Tibial artery (tissue), 4 donors: Measurements from ENCODE around the gene FGFR2.

Source experiments
- DNase-seq, 2 donors: peaks; one replicate each; pipeline ENCODE4 v3.0.0-alpha.2; 2019
- H3K27ac ChIP-seq, 2 donors: fragments of 200-600 bp; sonication (generic) in 1 of 2; 1 replicate in 1 of 2; 2 replicates in 1 of 2; pipeline ENCODE4 v1.5.1; 2018 to 2019; ENCODE audit warnings: mild to moderate bottlenecking in 1 of 2
- H3K27me3 ChIP-seq, 2 donors: fragments of 200-600 bp; sonication (generic) in 1 of 2; one replicate each; pipeline versions ENCODE4 v1.5.1 to v1.6.0; 2016 to 2019
- H3K36me3 ChIP-seq, 3 donors: fragments of 200-600 bp; sonication (generic) in 2 of 3; one replicate each; pipeline ENCODE4 v1.5.1; 2016 to 2019; ENCODE audit warnings: mild to moderate bottlenecking in 2 of 3
- H3K4me1 ChIP-seq, 4 donors: fragments of 200-600 bp; sonication (generic) in 2 of 4; 1 replicate in 3 of 4; 2 replicates in 1 of 4; pipeline ENCODE4 v1.5.1; 2016 to 2019
- H3K4me3 ChIP-seq, 2 donors: fragments of 200-600 bp; sonication (generic) in 1 of 2; 1 replicate in 1 of 2; 2 replicates in 1 of 2; pipeline ENCODE4 v1.5.1; 2018 to 2019; ENCODE audit warnings: mild to moderate bottlenecking in 2 of 2
- H3K9me3 ChIP-seq, 3 donors: fragments of 200-600 bp; sonication (generic) in 1 of 3; one replicate each; pipeline ENCODE4 v1.5.1; 2016 to 2019
- intact Hi-C: fragments of 100-400 bp; cut with DNase I; formaldehyde crosslinking; loops from one replicate; pipeline ENCODE4 v1.15.0; 2023; ENCODE audit warnings: low total_unique reads
- TF ChIP-seq, protein P1 (sequence below), 2 experiments: fragments of 200-600 bp in 1 of 2; fragments of 450-650 bp in 1 of 2; IDR thresholded peaks; one replicate each; pipeline ENCODE4 v1.5.1; 2017 to 2019; ENCODE audit warnings: antibody characterized with exemption in 2 of 2, mild to moderate bottlenecking in 1 of 2, moderate library complexity in 1 of 2

FGFR2 gene

DNA sequence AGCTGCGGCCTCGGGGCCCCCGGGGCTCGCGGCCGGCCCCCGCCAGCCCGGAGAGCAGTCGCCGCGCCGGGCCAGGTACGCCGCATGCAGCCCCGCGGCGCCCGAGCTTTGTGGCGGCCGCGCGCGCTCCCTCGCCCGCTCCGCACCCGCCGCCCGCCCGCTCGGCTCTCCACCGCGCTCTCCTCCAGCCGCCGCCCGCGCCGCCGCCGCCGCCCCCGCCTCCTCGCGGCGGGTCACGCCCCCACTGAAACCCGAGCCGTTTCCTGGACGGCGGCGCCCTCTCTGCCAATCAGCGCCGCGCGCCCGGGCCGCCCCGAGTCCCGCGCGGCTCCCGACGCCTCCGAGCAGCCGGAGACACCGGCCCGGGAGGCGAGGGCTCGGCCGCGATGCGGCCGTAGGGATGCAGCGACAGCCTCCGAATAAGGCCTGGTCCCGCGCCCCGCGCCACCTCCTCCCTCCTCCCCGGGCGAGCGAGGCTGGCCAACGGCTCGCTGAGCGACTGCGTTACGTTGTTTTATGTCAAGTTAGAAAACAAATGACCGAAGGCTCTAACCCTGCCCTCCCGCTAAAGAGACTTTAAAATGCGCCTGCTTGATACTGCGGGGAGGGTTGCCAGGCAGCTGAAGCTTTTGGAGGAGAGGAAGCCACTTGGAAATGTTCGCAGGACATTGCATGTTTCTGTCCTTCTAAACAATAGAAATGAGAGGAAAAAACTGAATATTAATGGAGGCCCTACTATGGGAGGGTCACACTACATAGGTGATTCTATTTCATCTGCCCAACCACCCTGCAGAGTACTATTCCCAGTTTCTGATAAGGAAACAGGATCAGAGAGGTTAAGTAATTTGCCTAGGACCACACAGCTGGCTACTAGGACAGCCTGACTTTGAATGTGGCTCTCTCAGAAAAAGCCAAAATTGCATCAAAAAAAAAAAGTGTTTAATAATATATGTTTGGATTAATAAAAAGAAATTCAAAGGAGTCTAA lies at the start of gene FGFR2:
TSS of gene FGFR2 (minus strand) at position 182 of the 987 bp plus-strand sequence. CDS start 4,627 bp downstream, outside the sequence.
- TF ChIP-seq, protein P1, sequence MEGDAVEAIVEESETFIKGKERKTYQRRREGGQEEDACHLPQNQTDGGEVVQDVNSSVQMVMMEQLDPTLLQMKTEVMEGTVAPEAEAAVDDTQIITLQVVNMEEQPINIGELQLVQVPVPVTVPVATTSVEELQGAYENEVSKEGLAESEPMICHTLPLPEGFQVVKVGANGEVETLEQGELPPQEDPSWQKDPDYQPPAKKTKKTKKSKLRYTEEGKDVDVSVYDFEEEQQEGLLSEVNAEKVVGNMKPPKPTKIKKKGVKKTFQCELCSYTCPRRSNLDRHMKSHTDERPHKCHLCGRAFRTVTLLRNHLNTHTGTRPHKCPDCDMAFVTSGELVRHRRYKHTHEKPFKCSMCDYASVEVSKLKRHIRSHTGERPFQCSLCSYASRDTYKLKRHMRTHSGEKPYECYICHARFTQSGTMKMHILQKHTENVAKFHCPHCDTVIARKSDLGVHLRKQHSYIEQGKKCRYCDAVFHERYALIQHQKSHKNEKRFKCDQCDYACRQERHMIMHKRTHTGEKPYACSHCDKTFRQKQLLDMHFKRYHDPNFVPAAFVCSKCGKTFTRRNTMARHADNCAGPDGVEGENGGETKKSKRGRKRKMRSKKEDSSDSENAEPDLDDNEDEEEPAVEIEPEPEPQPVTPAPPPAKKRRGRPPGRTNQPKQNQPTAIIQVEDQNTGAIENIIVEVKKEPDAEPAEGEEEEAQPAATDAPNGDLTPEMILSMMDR (IDR thresholded peaks at IDR 0.05) = no peak
- Histone ChIP-seq H3K27me3 (no peaks in the 10 kb centered on the region), H3K9me3 (no peaks in the 10 kb centered on the region), H3K4me3 (peak within 1 kb of the TSS; percentile 62 to 65), H3K36me3 (no peaks in the 10 kb centered on the region), H3K27ac (peak within 1 kb of the TSS; percentile 76 to 89), H3K4me1 (peaks cover 0 to 26% (median 12%) of the 10 kb centered on the region in 4 donors)
- intact Hi-C loops = loop anchor here (5.0 kb wide), 2 partner anchors 141 to 261 kb away; no protein-coding TSS in a partner anchor
- DNase-seq = peak; percentile 77 to 92

DNA sequence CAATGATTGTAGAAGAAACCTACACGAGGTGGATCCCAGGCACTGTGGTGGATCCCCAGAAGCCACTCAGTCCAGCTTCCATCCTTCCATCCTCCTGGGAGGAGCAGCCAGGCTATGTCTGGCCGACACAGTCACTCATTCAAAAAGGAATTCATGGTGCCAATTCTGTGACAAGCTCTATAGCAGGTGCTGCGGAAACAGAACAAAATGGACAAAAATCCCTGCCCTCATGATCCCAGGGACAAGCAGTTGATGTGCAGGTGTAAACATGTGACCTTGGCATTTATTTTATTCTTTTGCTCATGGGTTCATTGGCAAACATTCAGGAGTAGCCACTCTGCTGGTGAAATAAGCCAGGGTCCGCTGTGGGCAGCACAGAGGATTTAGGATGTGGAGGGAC lies 49.2 kb upstream of the FGFR2 start:
- Histone ChIP-seq H3K4me1 (no peaks in the 10 kb centered on the region), H3K4me3 (no peak overlapping the region), H3K27me3 (peaks cover 0 to 4% of the 10 kb centered on the region in 2 donors), H3K27ac (no peak overlapping the region), H3K36me3 (no peaks in the 10 kb centered on the region), H3K9me3 (no peaks in the 10 kb centered on the region)
- TF ChIP-seq, protein P1 (IDR thresholded peaks at IDR 0.05) = no peak
- no peak for DNase-seq
- intact Hi-C loops = no loop called here

DNA sequence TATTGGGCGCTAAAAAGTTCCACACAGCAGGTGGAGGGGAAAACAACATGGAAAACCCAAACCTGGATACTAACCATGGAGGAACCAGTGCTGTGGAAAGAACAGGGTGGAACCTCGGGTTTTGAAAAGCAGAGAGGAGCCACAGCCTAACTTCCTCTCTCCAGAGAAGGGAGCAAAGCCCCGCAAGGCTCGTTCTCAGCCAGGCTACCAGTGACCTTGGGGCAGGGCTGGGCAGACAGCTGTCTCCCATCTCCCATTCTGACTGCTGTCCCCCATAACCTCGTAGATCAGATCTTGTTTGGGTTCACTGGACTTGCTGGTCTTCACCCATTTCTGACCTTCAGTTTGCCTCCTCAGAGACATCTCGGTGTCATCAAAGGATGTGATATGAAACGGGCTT lies 47.5 kb upstream of the FGFR2 start:
- H3K27me3 ChIP-seq = peaks cover 0 to 4% of the 10 kb centered on the region in 2 donors
- H3K4me1 ChIP-seq = no peaks in the 10 kb centered on the region
- H3K36me3 ChIP-seq = no peaks in the 10 kb centered on the region
- TF ChIP-seq, protein P1 (IDR thresholded peaks at IDR 0.05) = no peak
- H3K9me3 ChIP-seq = peaks cover 0 to 4% (median 0%) of the 10 kb centered on the region in 3 donors
- intact Hi-C loops = no loop called here
- no peak overlapping the region for H3K4me3 ChIP-seq
- H3K27ac ChIP-seq = no peak overlapping the region
- no peak for DNase-seq

DNA sequence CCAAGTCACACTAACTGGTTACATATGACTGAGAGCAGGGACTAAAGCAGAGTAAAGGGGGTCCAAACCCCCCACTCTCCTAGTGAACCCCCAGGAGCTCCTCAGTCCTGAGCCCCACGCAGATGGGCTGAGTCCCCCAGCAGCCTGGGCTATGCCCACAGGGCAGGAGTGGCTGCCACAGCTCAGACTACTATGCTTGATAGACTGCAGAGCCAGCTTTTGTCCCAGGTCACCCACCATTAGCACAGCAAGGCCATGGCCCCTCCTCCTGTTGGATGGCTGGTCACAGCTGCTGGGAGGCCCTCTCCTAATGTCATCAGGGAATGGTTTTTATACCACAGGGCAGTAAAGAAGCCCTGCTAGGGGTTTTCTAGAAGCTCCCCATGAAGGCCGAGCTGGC lies 46.3 kb upstream of the FGFR2 start:
- Histone ChIP-seq H3K4me3 (no peak overlapping the region), H3K36me3 (no peaks in the 10 kb centered on the region), H3K9me3 (peaks cover 0 to 5% (median under 1%) of the 10 kb centered on the region in 3 donors), H3K27me3 (peaks cover 0 to 4% of the 10 kb centered on the region in 2 donors), H3K4me1 (no peaks in the 10 kb centered on the region), H3K27ac (no peak overlapping the region)
- no peak for DNase-seq
- intact Hi-C loops = no loop called here
- TF ChIP-seq, protein P1 (IDR thresholded peaks at IDR 0.05) = no peak

DNA sequence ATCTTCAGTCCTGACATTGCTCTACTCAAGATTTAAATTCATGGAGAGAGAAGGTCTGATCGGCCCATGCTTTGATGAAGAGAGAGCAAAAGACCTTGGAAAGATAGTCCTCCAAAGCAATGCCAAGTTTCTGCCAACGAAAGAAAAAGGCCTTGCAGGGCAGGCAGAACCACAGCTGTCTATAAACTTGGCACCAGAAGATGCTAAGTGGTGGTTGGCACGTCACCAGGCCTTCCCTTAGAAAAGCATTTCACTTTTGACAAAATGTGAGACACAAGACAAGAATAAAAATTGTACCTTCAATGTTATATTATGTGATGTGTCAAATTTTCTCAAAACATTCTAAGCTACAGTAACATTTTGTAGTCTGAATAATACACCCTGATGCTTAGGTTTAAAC lies 42.0 kb upstream of the FGFR2 start:
- TF ChIP-seq, protein P1 (IDR thresholded peaks at IDR 0.05) = no peak

More for the DNA sequence above, 42.0 kb upstream of the FGFR2 start:
- no peaks in the 10 kb centered on the region for H3K36me3 ChIP-seq
- no peak for DNase-seq
- H3K4me3 ChIP-seq = no peak overlapping the region
- H3K27me3 ChIP-seq = peaks cover 0 to 4% of the 10 kb centered on the region in 2 donors
- no peaks in the 10 kb centered on the region for H3K4me1 ChIP-seq
- H3K27ac ChIP-seq = no peak overlapping the region
- H3K9me3 ChIP-seq = peaks cover 0 to 19% (median 5%) of the 10 kb centered on the region in 3 donors
- intact Hi-C loops = no loop called here
